NCI-H748 (cell line): ENCODE measurements around the gene CHST12.

Experiments used
- DNase-seq: peaks from one replicate; lab custom pipeline; 2025; ENCODE audit not compliant: unreplicated experiment; lab: John Stamatoyannopoulos, UW

The CHST12 gene

GRCh38 chr7:2403014-2403717, at the start of gene CHST12:
Gene CHST12, plus strand, starts transcription at chr7:2403611. Its CDS starts 29,029 bp downstream, at chr7:2432640.
- DNase-seq, result peak; percentile 93

GRCh38 chr7:2353936-2354185, 49.5 kb upstream of the CHST12 start:
- DNase-seq, result peak; percentile 88

- peak; percentile 94 for DNase-seq
Measured at GRCh38 chr7:2354186-2354938, 49.0 kb upstream of the CHST12 start, which contains the start of gene EIF3B. Gene EIF3B, plus strand, starts transcription at chr7:2354827. Its CDS starts 95 bp downstream, at chr7:2354922.

GRCh38 chr7:2354939-2355704, 48.3 kb upstream of the CHST12 start:
- DNase-seq, result peak; percentile 27

- no peak for DNase-seq
Measured at GRCh38 chr7:2355705-2356008, 47.8 kb upstream of the CHST12 start.

GRCh38 chr7:2357165-2357564, 46.2 kb upstream of the CHST12 start:
- DNase-seq, result no peak

GRCh38 chr7:2357571-2357970, 45.8 kb upstream of the CHST12 start:
- no peak for DNase-seq

GRCh38 chr7:2358968-2359527, 44.4 kb upstream of the CHST12 start:
- no peak for DNase-seq

- DNase-seq, result no peak
Measured at GRCh38 chr7:2359610-2360009, 43.8 kb upstream of the CHST12 start.

- DNase-seq, result no peak
Measured at GRCh38 chr7:2360796-2361195, 42.6 kb upstream of the CHST12 start.

- DNase-seq, result no peak
Measured at GRCh38 chr7:2362385-2363088, 40.9 kb upstream of the CHST12 start.

GRCh38 chr7:2369139-2369538, 34.3 kb upstream of the CHST12 start:
- no peak for DNase-seq

- DNase-seq, result no peak
Measured at GRCh38 chr7:2371329-2371728, 32.1 kb upstream of the CHST12 start.

- DNase-seq, result no peak
Measured at GRCh38 chr7:2372724-2373123, 30.7 kb upstream of the CHST12 start.

- DNase-seq, result no peak
Measured at GRCh38 chr7:2373124-2373556, 30.3 kb upstream of the CHST12 start.

- no peak for DNase-seq
Measured at GRCh38 chr7:2373646-2374045, 29.8 kb upstream of the CHST12 start.

GRCh38 chr7:2374401-2374800, 29.0 kb upstream of the CHST12 start:
- no peak for DNase-seq

- DNase-seq, result no peak
Measured at GRCh38 chr7:2374830-2375728, 28.3 kb upstream of the CHST12 start.

GRCh38 chr7:2376351-2377154, 26.9 kb upstream of the CHST12 start:
- no peak for DNase-seq
